BLaER1 (cell line): ENCODE data around the gene TMEM163.
"Not testable (repeated sequence)": the region's sequence is repeated elsewhere in the genome, so short reads cannot be mapped to it uniquely, and the experiment has no call there.

Experiments used
- H3K27ac ChIP-seq: shearing (Covaris generic); formaldehyde crosslinking; 2 replicates; pipeline ENCODE4 v1.8.1; 2022
- H3K27me3 ChIP-seq: shearing (Covaris generic); formaldehyde crosslinking; 2 replicates; pipeline ENCODE4 v1.8.1; 2022
- H3K36me3 ChIP-seq: shearing (Covaris generic); formaldehyde crosslinking; 2 replicates; pipeline ENCODE4 v1.8.1; 2022
- H3K4me1 ChIP-seq: shearing (Covaris generic); formaldehyde crosslinking; 2 replicates; pipeline ENCODE4 v1.8.1; 2022
- H3K4me2 ChIP-seq: shearing (Covaris generic); formaldehyde crosslinking; 2 replicates; pipeline ENCODE4 v1.8.1; 2022
- H3K4me3 ChIP-seq: shearing (Covaris generic); formaldehyde crosslinking; 2 replicates; pipeline ENCODE4 v1.8.1; 2022
- H3K9ac ChIP-seq: shearing (Covaris generic); formaldehyde crosslinking; 2 replicates; pipeline ENCODE4 v1.8.1; 2022
- H3K9me3 ChIP-seq: shearing (Covaris generic); formaldehyde crosslinking; 2 replicates; pipeline ENCODE4 v1.8.1; 2022
- H4K20me1 ChIP-seq: shearing (Covaris generic); formaldehyde crosslinking; 2 replicates; pipeline ENCODE4 v1.8.1; 2022
- Cebpa-rat ChIP-seq: shearing (Covaris generic); IDR thresholded peaks from 2 replicates; pipeline ENCODE4 v1.8.1; 2022

TMEM163 gene

DNA sequence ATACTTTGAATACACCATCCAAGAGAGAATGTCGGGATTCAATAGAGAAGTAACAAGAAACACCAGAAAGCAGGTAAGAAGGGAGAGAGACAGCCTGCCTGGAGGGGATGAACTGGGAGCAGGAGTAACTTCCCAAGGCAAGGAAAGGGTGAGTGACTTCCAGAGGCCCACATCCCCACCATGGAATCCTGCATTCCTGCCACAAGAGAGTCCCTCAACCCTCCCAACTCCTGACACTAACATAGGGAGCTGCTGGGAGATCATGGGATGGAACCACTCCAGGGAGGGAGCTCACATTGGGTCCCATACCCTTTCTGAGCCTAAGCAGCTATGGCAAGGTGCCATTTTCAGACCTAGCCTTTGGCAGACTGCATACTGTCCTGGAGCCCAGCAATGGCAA, 5.5 kb upstream of the TMEM163 start:
- no peak for TF ChIP-seq Cebpa-rat

DNA sequence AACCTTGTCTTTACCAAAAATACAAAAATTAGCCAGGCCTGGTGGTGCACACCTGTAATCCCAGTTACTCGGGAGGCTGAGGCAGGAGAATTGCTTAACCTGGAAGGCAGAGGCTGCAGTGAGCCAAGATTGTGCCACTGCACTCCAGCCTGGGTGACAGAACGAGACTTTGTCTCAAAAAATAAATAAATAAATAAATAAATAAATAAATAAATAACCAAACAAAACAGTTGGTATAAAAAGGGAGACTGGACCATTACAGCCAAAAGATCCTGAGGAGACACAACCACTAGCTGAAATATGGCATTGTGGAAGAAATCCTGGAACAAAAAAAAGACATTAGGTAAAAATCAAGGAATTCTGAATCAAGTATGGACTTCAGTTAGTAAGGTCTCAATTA, 4.9 kb upstream of the TMEM163 start:
- H3K9ac ChIP-seq, H3K36me3 ChIP-seq, H3K9me3 ChIP-seq, H4K20me1 ChIP-seq, H3K4me1 ChIP-seq, H3K4me3 ChIP-seq, H3K4me2 ChIP-seq, H3K27ac ChIP-seq: not testable (repeated sequence)
- peaks cover 38% of the 10 kb centered on the region for H3K27me3 ChIP-seq

More for the DNA sequence above, 5.5 kb upstream of the TMEM163 start:
- Histone ChIP-seq H4K20me1 (peaks cover 3% of the 10 kb centered on the region), H3K4me3 (no peak overlapping the region), H3K27me3 (peaks cover 32% of the 10 kb centered on the region), H3K4me1 (no peaks in the 10 kb centered on the region; the same call in 1 of the 2 replicates), H3K36me3 (no peaks in the 10 kb centered on the region), H3K9me3 (no peaks in the 10 kb centered on the region), H3K4me2 (no peak overlapping the region), H3K9ac (no peak overlapping the region), H3K27ac (no peak overlapping the region)

DNA sequence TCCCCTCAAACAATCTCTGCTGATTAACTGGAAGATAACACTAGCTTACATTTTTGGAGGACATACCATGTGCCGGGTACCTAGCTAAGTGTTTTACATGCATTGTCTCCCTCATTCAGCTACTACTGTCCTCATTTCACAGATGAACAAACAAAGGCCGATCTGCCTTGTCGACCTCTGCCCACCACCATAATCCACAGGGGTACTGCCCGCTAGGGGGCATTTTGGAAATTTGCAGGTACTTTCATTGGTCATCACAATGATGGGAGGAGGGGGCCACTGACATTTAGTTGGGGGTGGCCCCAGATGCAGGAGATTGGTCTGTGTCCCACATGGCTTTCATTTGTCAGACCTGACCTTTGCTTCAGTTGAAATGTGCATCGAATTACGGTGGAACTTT, 3.9 kb upstream of the TMEM163 start:
- Histone ChIP-seq H3K4me2 (no peak overlapping the region), H3K9me3 (no peaks in the 10 kb centered on the region), H3K4me1 (peaks cover 12% of the 10 kb centered on the region), H3K27ac (no peak overlapping the region), H4K20me1 (peaks cover 18% of the 10 kb centered on the region), H3K27me3 (peaks cover 48% of the 10 kb centered on the region), H3K4me3 (no peak overlapping the region), H3K36me3 (no peaks in the 10 kb centered on the region), H3K9ac (no peak overlapping the region)
- no peak for TF ChIP-seq Cebpa-rat

DNA sequence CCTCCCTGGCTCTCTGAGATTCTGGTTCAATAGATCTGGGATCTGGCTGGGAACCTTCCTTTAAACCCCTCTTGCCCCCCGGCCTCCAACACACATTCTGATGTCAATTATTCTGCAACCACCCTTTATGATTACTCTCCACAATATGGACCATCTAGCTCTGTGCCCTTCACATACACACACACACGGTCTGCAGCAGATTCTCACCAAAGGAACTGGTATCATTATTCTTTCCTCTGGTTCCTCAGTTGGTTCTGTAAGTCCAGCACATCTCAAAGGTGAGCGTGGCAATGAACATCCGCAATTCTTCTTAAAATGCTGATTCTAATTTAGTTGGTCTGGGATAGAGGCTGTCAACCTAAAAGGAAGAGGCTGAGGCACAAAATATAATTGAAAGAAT, 2.8 kb upstream of the TMEM163 start:
- TF ChIP-seq Cebpa-rat, result no peak
- Histone ChIP-seq H3K4me2 (no peak overlapping the region), H3K27me3 (peaks cover 59% of the 10 kb centered on the region), H4K20me1 (peaks cover 29% of the 10 kb centered on the region), H3K4me1 (peaks cover 12% of the 10 kb centered on the region), H3K27ac (no peak overlapping the region), H3K36me3 (no peaks in the 10 kb centered on the region), H3K9me3 (no peaks in the 10 kb centered on the region), H3K9ac (no peak overlapping the region), H3K4me3 (no peak overlapping the region)

DNA sequence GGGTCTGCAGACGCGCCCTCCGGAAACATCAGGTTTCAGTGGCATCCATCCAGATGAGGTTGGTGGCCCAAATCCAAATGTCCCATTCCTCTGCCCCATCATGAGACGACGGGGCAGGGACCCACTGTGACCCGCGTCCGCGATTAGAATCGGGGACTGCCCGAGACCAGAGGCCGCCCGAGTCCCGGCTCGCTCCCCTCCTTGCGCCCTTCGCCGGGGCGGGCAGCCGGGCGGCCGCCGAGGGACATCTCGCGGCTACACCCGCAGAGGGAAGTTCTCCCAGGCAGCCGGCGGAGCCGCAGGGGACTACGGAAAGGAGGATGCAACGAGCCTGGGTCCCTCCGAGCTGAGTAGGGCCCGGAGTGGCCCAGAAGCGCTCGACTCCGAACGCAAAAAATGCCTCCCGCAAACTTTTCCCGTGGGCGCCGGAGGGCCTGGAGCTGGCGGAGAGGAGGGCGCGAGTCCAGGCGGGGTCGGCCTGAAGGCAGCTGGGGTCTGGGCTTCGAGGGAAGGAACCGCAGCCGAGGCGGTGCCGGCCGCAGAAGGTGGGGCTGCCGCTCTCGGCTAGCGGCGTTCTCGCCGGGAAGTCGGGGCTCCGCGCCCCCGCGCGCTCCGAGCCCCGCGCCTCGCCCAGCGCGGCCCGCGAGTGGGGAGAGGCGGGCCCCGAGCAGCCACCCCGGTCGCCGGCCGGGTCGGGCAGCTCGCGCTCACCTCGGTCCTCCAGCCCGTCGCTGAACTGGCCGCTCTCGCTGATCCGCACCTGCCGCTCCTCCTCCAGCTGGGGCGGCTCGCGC, 580 bp downstream of the TMEM163 start:
- Histone ChIP-seq H3K4me1 (peaks cover 12% of the 10 kb centered on the region), H3K4me2 (peak overlapping the region; percentile 97), H3K36me3 (no peaks in the 10 kb centered on the region), H3K9ac (0 out of 2 replicates have a peak overlapping the region, but pooled peaks have one; percentile 48), H4K20me1 (peaks cover 34% of the 10 kb centered on the region), H3K9me3 (no peaks in the 10 kb centered on the region), H3K27me3 (peaks cover 92% of the 10 kb centered on the region), H3K27ac (no peak overlapping the region), H3K4me3 (peak overlapping the region; percentile 69)
- no peak for TF ChIP-seq Cebpa-rat

DNA sequence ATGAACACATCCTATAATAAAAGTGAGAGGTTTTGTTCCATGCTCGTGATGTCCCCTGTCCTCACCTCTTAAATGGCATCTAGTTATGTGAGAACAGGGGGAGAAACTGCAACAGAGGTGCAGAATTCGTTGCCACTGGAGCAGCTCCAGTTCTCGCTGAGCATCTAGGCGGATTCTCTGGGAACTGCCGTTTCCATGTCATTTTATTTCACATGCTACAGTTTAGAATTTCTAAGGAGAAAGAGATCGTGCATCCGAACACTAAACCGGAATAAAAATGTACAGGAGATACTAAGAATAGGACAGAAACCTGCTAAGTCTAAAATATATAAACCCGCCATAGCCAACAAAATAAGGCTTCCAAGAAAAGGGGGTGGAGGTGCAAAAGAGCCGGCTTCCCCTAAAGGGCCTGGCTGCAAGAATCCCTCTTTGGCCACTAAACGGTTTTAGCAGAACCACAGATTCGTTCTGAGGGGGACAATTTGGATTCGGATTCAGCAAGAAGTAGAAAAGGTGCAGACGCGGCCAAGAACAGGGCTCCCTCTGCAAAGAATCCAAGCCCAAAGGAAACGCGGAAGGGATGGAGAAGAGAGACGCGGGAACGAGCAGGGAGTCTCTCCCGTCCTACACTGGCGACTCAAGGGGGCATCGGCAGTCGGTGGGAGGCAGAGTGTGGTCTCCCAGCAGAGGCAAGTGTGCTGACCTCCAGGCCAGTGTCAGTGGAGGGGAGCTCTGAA, 1.3 kb downstream of the TMEM163 start:
- Histone ChIP-seq H4K20me1 (peaks cover 34% of the 10 kb centered on the region), H3K9ac (no peak overlapping the region), H3K27me3 (peaks cover 98% of the 10 kb centered on the region), H3K4me1 (peaks cover 12% of the 10 kb centered on the region), H3K36me3 (no peaks in the 10 kb centered on the region), H3K4me3 (peak overlapping the region; percentile 69), H3K4me2 (peak overlapping the region; percentile 97), H3K9me3 (no peaks in the 10 kb centered on the region), H3K27ac (no peak overlapping the region)
- no peak for TF ChIP-seq Cebpa-rat

DNA sequence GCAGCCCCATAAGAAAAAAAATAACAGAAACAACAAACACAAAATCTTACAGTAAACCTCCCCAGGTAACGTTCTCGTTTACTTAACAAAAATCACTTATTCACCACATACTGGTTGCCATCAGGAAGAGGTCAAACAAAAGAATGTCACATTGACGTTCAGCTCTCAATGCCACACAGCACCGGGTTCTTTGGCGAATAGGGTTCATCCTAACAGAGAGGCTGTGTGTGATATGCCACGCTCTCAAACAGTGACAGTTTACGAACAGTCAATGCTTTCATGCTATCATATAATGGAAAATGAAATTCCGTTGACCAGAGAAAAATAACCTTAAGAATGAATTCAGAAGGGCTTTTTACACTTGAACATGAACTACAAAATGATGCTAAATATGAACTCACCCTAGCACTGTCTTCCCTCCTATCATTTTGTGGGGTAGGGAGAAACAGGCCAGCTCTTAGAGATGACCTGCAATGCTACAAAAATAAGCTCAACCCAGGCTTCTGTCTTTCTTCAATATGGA, 2.0 kb downstream of the TMEM163 start:
- no peaks in the 10 kb centered on the region for H3K9me3 ChIP-seq
- no peak for TF ChIP-seq Cebpa-rat
- no peak overlapping the region for H3K27ac ChIP-seq
- peaks cover 12% of the 10 kb centered on the region for H3K4me1 ChIP-seq
- no peak overlapping the region for H3K4me2 ChIP-seq
- no peak overlapping the region for H3K9ac ChIP-seq
- no peaks in the 10 kb centered on the region for H3K36me3 ChIP-seq
- H4K20me1 ChIP-seq, result peaks cover 34% of the 10 kb centered on the region
- H3K27me3 ChIP-seq, result peaks cover 98% of the 10 kb centered on the region
- H3K4me3 ChIP-seq, result no peak overlapping the region

DNA sequence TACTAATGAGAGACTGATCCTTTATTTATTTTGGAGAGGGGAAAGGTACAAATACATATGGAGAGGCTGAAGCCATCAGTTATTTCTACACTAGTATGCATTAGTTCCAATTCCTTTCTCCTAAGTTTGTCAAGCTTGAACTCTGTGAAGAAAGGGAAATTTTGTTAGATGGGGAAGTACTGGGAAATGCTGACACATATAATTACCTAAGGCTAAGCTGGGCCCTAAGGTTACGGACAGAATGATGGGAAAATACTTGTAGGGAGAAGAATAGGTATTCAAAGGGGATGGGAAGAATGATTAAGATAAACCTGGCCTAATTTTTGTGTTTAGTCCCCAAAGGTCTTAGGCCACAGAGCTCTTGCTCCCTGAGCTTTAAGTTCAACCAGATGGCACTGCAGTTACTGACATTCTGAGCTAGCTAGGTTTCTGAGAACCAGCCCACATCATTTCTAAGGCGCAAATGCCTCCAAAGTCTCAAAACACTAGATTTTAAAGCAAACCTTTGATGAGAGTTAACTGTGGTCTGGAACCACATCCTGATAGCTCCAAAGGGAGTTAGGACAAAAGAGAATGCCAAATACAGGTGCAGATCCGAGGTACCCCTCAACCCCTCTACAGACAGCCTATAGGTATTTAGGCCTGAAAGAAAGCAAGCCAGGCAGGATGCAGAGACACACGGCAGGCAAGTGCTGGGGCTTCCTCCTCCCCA, 2.7 kb downstream of the TMEM163 start:
- Histone ChIP-seq H3K4me1 (peaks cover 12% of the 10 kb centered on the region), H3K4me2 (no peak overlapping the region), H3K27ac (no peak overlapping the region), H3K9me3 (no peaks in the 10 kb centered on the region), H3K27me3 (peaks cover 95% of the 10 kb centered on the region), H3K9ac (no peak overlapping the region), H3K4me3 (no peak overlapping the region), H4K20me1 (peaks cover 34% of the 10 kb centered on the region), H3K36me3 (no peaks in the 10 kb centered on the region)
- no peak for TF ChIP-seq Cebpa-rat

DNA sequence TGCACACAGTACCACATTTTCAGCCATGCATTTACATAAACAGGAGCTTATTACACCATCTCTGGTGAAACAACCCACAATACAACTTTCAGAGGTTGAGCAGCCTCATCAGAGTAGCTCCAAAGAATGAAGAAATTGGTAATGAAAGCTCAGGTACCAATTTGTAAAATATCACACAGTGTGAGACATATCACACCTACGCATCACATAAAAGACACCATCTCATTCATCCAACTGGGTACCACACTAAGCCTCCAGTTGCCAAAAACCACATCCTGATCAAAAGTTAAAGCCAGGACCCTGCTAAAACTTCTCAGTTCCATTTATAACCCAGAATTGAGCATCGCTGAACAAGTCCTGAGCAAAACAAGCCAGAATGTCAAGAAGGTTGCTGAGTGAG, 4.6 kb downstream of the TMEM163 start:
- Histone ChIP-seq H3K9me3 (no peaks in the 10 kb centered on the region), H3K9ac (no peak overlapping the region), H3K4me2 (no peak overlapping the region), H3K27ac (no peak overlapping the region), H4K20me1 (peaks cover 30% of the 10 kb centered on the region), H3K4me3 (no peak overlapping the region), H3K36me3 (no peaks in the 10 kb centered on the region), H3K4me1 (peaks cover 11% of the 10 kb centered on the region), H3K27me3 (peaks cover 76% of the 10 kb centered on the region)
- TF ChIP-seq Cebpa-rat, result no peak

DNA sequence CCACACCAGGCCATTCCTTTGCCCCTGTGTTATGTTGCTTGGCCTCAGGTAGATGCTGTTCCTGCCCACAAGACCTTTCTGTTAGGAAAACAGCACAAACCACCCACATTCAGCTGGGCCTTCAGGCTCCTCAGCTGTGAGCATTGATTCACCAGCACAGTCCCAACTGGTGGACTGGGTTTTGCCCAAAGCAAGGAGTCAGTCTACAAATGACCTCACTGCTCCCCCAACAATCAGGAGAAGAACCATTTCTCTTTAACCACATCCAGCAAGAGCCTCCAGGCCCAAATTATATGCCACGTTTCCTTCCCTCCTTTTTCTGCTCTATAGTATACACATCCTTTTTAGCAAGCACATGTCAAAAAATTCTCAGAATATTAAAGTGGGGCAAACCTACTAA, 5.2 kb downstream of the TMEM163 start:
- Histone ChIP-seq H3K4me3 (no peak overlapping the region), H4K20me1 (peaks cover 25% of the 10 kb centered on the region), H3K27me3 (peaks cover 70% of the 10 kb centered on the region), H3K36me3 (no peaks in the 10 kb centered on the region), H3K4me2 (no peak overlapping the region), H3K27ac (no peak overlapping the region), H3K9me3 (no peaks in the 10 kb centered on the region), H3K9ac (no peak overlapping the region), H3K4me1 (peaks cover 8% of the 10 kb centered on the region)
- TF ChIP-seq Cebpa-rat, result no peak
